ENCODE measurements around the gene NTHL1. TPM values are rescaled to one million over a fixed set of nuclear protein-coding genes. Genes with fewer than 3 reads are reported as not detected.
A peak's percentile ranks its signal among the peaks of the same experiment; 100 is the strongest.

NTHL1 gene
- total and polyA plus RNA-seq, 10 donors: 9.6 to 52.1 (median 27.0) TPM

- TF ChIP-seq CTCF (IDR thresholded peaks at IDR 0.05 in 8 of 11, conservative IDR thresholded peaks at IDR 0.05 in 3 of 11) (no peak), POLR2A (IDR thresholded peaks at IDR 0.05) (no peak), POLR2AphosphoS5 (IDR thresholded peaks at IDR 0.05) (no peak)
- peaks cover 0 to 70% (median 32%) of the 10 kb centered on the region in 7 donors for H3K27me3 ChIP-seq (replicated peaks in 1 of 7)
- intact Hi-C loops (cut with DNase I; ENCODE audit: low total_unique reads): no loop called here
- H3K4me3 ChIP-seq: peak overlapping the region in 6 of 8 donors; percentile 8 to 50 (median 13)
- no peaks in the 10 kb centered on the region for H3K9me3 ChIP-seq
- H3K4me1 ChIP-seq: peaks cover 27 to 50% (median 40%) of the 10 kb centered on the region in 6 donors
- H3K36me3 ChIP-seq: no peaks in the 10 kb centered on the region
- 0 to 3% (median 2%) methylated on average over 8 to 96 of the region's 96 CpGs for WGBS, 5 donors
- peak; percentile 74 for DNase-seq
- H3K27ac ChIP-seq: no peak overlapping the region
These were observed 27.5 kb downstream of the NTHL1 start for GRCh38 chr16:2019921-2020831.

GRCh38 chr16:2019518-2019920, 28.1 kb downstream of the NTHL1 start, which contains the start of gene NPW:
Gene NPW, plus strand, starts transcription at chr16:2019785.
- intact Hi-C loops (cut with DNase I; ENCODE audit: low total_unique reads): no loop called here
- Histone ChIP-seq H3K9me3 (no peaks in the 10 kb centered on the region), H3K36me3 (no peaks in the 10 kb centered on the region), H3K4me3 (peak within 1 kb of the TSS in 6 of 8 donors; percentile 8 to 50 (median 13)), H3K27me3 (replicated peaks in 1 of 7) (peaks cover 0 to 64% (median 32%) of the 10 kb centered on the region in 7 donors), H3K27ac (no peak within 1 kb of the TSS), H3K4me1 (peaks cover 26 to 44% (median 36%) of the 10 kb centered on the region in 6 donors)
- TF ChIP-seq POLR2A (IDR thresholded peaks at IDR 0.05) (no peak), CTCF (IDR thresholded peaks at IDR 0.05 in 8 of 11, conservative IDR thresholded peaks at IDR 0.05 in 3 of 11) (no peak), POLR2AphosphoS5 (IDR thresholded peaks at IDR 0.05) (no peak)
- peak; percentile 74 for DNase-seq
- WGBS, 5 donors: 1 to 14% (median 3%) methylated on average over 5 to 33 of the region's 33 CpGs

- Histone ChIP-seq H3K27me3 (replicated peaks in 1 of 7) (peaks cover 0 to 48% (median 26%) of the 10 kb centered on the region in 7 donors), H3K36me3 (no peaks in the 10 kb centered on the region), H3K4me1 (peaks cover 8 to 21% (median 15%) of the 10 kb centered on the region in 6 donors), H3K4me3 (no peak overlapping the region), H3K9me3 (no peaks in the 10 kb centered on the region), H3K27ac (no peak overlapping the region)
- DNase-seq: peak; percentile 65
- intact Hi-C loops (cut with DNase I; ENCODE audit: low total_unique reads): no loop called here
- no peak for TF ChIP-seq POLR2AphosphoS5 (IDR thresholded peaks at IDR 0.05)
- peak in 6 of 11 experiments; percentile 15 to 54 (median 39) for TF ChIP-seq CTCF (IDR thresholded peaks at IDR 0.05 in 8 of 11, conservative IDR thresholded peaks at IDR 0.05 in 3 of 11)
- TF ChIP-seq POLR2A (IDR thresholded peaks at IDR 0.05): no peak
- WGBS, 5 donors: 30 to 43% (median 39%) methylated on average over 8 to 13 of the region's 13 CpGs
These were observed 31.2 kb downstream of the NTHL1 start for GRCh38 chr16:2016407-2016922.

GRCh38 chr16:2015947-2016208, 31.8 kb downstream of the NTHL1 start:
- TF ChIP-seq CTCF (IDR thresholded peaks at IDR 0.05 in 8 of 11, conservative IDR thresholded peaks at IDR 0.05 in 3 of 11) (no peak), POLR2A (IDR thresholded peaks at IDR 0.05) (no peak), POLR2AphosphoS5 (IDR thresholded peaks at IDR 0.05) (no peak)
- Histone ChIP-seq H3K27ac (no peak overlapping the region), H3K36me3 (no peaks in the 10 kb centered on the region), H3K9me3 (no peaks in the 10 kb centered on the region), H3K4me3 (no peak overlapping the region), H3K27me3 (replicated peaks in 1 of 7) (peaks cover 0 to 42% (median 20%) of the 10 kb centered on the region in 7 donors), H3K4me1 (peaks cover 8 to 18% (median 15%) of the 10 kb centered on the region in 6 donors)
- DNase-seq: no peak
- WGBS, 5 donors: 85 to 93% (median 86%) methylated on average over 7 of the region's 7 CpGs
- intact Hi-C loops (cut with DNase I; ENCODE audit: low total_unique reads): no loop called here

All from spleen (tissue), 11 donors.